ENCODE measurements around the gene DGAT2L6. TPM values are rescaled to one million over a fixed set of nuclear protein-coding genes. Genes with fewer than 3 reads are reported as not detected.

DGAT2L6 gene
- total RNA-seq, 1 experiment from 2014 or later: not detected

DNA sequence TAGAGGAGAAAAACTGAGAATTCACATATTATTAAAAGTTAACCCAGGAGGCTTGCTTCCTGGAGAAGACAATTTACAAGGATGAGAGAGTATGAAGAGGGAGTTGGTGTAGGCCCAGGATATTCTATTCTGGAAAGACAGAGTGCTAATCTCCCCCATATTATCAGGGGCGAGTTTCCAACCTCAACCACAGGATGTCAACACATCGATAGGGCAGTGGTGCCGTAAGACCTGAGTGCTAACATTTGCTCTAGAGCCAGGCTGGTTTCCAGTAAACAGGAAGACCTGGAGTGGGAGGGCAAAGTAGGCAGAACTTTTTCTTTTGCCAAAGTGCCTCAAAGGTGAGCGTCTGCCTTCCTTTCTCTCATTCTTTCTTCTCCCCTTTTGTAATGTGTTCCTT lies 54.4 kb downstream of the DGAT2L6 start:
- H3K9me3 Mint-ChIP-seq: peaks cover 63 to 74% of the 10 kb centered on the region in 2 experiments
- H3K36me3 Mint-ChIP-seq (ENCODE audit: insufficient read depth in 1 of 3, low read depth in 3 of 3): no peaks in the 10 kb centered on the region; a peak in 2 of 7 replicates
- H2BK20ac ChIP-seq (ENCODE audit: low read depth, low read length, poor library complexity, severe bottlenecking): no peak overlapping the region

More for the DNA sequence above, 54.4 kb downstream of the DGAT2L6 start:
- Histone ChIP-seq H3K79me2 (ENCODE audit: insufficient read depth, low read length) (no peaks in the 10 kb centered on the region), H3K79me1 (ENCODE audit: insufficient read depth, low read depth, low read length, poor library complexity, severe bottlenecking) (no peaks in the 10 kb centered on the region), H2AFZ (ENCODE audit: low read length) (no peak overlapping the region), H2AK5ac (ENCODE audit: insufficient read length, low read length) (no peak overlapping the region), H3K4me2 (ENCODE audit: insufficient read depth, insufficient read length, low read length) (no peak overlapping the region), H4K8ac (replicated peaks; ENCODE audit: insufficient read length, low read depth, low read length) (no peak overlapping the region), H3K4me1 (ENCODE audit: insufficient read depth, low read length) (no peaks in the 10 kb centered on the region), H2BK12ac (ENCODE audit: insufficient read length, low read depth, low read length) (no peak overlapping the region), H3K27me3 (ENCODE audit: insufficient read depth, low read length) (no peaks in the 10 kb centered on the region; the same call in 1 of the 2 replicates), H2BK5ac (ENCODE audit: insufficient read length, low read length) (no peak overlapping the region), H2BK120ac (ENCODE audit: low read depth, low read length, poor library complexity, severe bottlenecking) (no peak overlapping the region), H3K56ac (ENCODE audit: insufficient read length, low read depth, low read length) (no peak overlapping the region), H4K5ac (ENCODE audit: insufficient read length, low read depth, low read length) (no peak overlapping the region), H3T11ph (ENCODE audit: low read length) (no peak overlapping the region), H3K23me2 (ENCODE audit: insufficient read length, low read depth, low read length, poor library complexity, severe bottlenecking) (no peaks in the 10 kb centered on the region), H2BK15ac (ENCODE audit: low read depth, low read length) (no peak overlapping the region), H3K9ac (ENCODE audit: extremely low read depth, insufficient read length, low read length) (no peak overlapping the region), H3K23ac (ENCODE audit: insufficient read length, low read depth, low read length) (no peak overlapping the region), H3K18ac (ENCODE audit: insufficient read length, low read depth, low read length) (no peak overlapping the region), H4K91ac (ENCODE audit: insufficient read length, low read depth, low read length) (no peak overlapping the region), H3K4ac (ENCODE audit: low read depth, low read length) (no peak overlapping the region), H3K9me3 (ENCODE audit: control insufficient read depth, low read depth, low read length) (peaks cover 45% of the 10 kb centered on the region), H3K14ac (ENCODE audit: insufficient read depth, low read length) (no peak overlapping the region), H3K27ac (ENCODE audit: insufficient read length, low read depth, low read length) (no peak overlapping the region), H4K20me1 (ENCODE audit: control insufficient read depth, insufficient read depth, insufficient read length) (no peaks in the 10 kb centered on the region)
- peaks cover 0 to 4% of the 10 kb centered on the region in 2 experiments; a peak in 1 of 4 replicates for H3K4me1 Mint-ChIP-seq
- no peak overlapping the region for H3K4me3 Mint-ChIP-seq
- no peak for TF ChIP-seq CTCF (conservative IDR thresholded peaks at IDR 0.05)
- H3K27me3 Mint-ChIP-seq (ENCODE audit: low read depth): peaks cover 4% of the 10 kb centered on the region
- no peak for DNase-seq
- no peak overlapping the region for H3K27ac Mint-ChIP-seq
- WGBS (ENCODE audit: extremely low coverage, insufficient read length, low lambda C conversion rate): no CpG with 5 or more reads among the region's 4 CpGs
